Measurements from ENCODE around the gene AFG1L.
"Not testable (repeated sequence)": the region's sequence is repeated elsewhere in the genome, so short reads cannot be mapped to it uniquely, and the experiment has no call there.

The AFG1L gene

GRCh38 chr6:108523697-108524096 is 228.8 kb downstream of the AFG1L start:
- no peak for TF ChIP-seq POLR2AphosphoS5 (IDR thresholded peaks at IDR 0.05; ENCODE audit: borderline replicate concordance, low read depth, low read length)
- no peak for TF ChIP-seq FOXP2 (optimal IDR thresholded peaks at IDR 0.05; ENCODE audit: control extremely low read depth, extremely low read length, insufficient read depth)
- TF ChIP-seq EZH2 (IDR thresholded peaks at IDR 0.05), result no peak
- DNase-seq (ENCODE audit: low read depth, low spot score), result no peak

DNA sequence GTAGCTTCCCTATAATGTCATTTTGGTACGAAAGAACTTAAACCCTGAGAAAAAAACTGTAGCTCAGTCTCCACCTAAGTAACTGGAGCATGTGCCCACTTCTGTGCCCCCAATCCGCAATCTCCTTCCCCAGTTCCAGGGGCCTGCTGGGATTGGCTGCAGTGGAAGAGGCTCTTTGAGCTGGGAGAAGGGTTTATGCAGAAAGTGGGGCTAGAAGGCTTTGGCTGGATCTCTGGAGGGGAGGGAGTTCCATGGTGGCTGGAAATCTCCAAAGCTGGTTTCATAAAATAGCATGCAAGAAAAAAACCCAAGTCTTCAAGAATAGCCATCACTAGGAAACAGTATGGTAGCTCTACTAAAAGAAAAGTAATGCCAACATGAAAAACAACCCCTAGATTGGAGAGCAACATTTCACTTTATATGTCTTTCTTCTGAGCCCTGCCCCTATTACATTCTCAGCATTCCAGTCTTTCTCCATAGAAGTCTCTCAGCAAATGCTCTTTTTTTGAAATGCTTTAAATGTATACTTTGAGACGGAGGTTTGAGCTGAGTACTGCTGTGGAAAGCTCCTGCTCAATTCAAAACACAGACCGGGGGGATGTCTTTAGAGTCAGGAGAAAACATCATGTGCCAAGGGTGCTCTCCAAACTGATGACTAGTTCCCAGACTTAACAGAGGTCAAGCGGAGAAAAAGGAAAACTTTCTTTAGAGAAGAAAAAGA is 229.8 kb downstream of the AFG1L start:
- no peaks in the 10 kb centered on the region for H3K36me3 ChIP-seq (ENCODE audit: insufficient read depth, low read length)
- no peak for DNase-seq (ENCODE audit: low read depth, low spot score)
- no peak overlapping the region for H3K9ac ChIP-seq (ENCODE audit: insufficient read length)
- TF ChIP-seq EZH2 (IDR thresholded peaks at IDR 0.05), result no peak
- no peak for TF ChIP-seq POLR2AphosphoS5 (IDR thresholded peaks at IDR 0.05; ENCODE audit: borderline replicate concordance, low read depth, low read length)
- TF ChIP-seq FOXP2 (optimal IDR thresholded peaks at IDR 0.05; ENCODE audit: control extremely low read depth, extremely low read length, insufficient read depth), result no peak
- H3K27ac ChIP-seq, result no peak overlapping the region
- no peak overlapping the region for H3K4me3 ChIP-seq
- no peaks in the 10 kb centered on the region for H3K9me3 ChIP-seq (ENCODE audit: low read depth, low read length)

More at GRCh38 chr6:108523697-108524096, 228.8 kb downstream of the AFG1L start:
- H3K4me3 ChIP-seq, result no peak overlapping the region
- H3K9ac ChIP-seq (ENCODE audit: insufficient read length), result no peak overlapping the region
- H3K36me3 ChIP-seq (ENCODE audit: insufficient read depth, low read length), result no peaks in the 10 kb centered on the region
- no peaks in the 10 kb centered on the region for H3K9me3 ChIP-seq (ENCODE audit: low read depth, low read length)
- no peak overlapping the region for H3K27ac ChIP-seq

- Histone ChIP-seq H3K27ac (no peak overlapping the region), H3K9me3 (ENCODE audit: low read depth, low read length) (no peaks in the 10 kb centered on the region), H3K36me3 (ENCODE audit: insufficient read depth, low read length) (no peaks in the 10 kb centered on the region), H3K9ac (ENCODE audit: insufficient read length) (no peak overlapping the region), H3K4me3 (no peak overlapping the region)
- no peak for TF ChIP-seq POLR2AphosphoS5 (IDR thresholded peaks at IDR 0.05; ENCODE audit: borderline replicate concordance, low read depth, low read length)
- no peak for DNase-seq (ENCODE audit: low read depth, low spot score)
Observed at GRCh38 chr6:108526739-108527174, 231.9 kb downstream of the AFG1L start.

DNA sequence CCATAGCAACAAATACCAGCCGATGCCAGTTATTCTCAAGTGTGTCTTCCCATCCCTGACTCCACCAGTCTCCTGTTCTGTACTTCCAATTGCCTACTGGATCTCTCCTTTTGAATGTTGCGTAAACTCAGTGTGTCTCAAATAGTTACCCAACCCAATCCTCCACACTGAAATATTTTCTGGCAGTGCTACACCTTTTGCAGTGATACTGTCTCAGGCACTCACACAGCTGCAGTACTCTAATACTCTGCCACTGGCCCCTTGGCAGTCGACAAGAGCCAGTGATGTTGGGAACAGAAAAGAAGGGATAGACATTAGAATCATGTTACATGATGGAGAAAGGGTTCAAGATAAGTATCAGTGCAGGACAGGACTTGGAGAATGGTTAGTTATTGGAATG is 234.0 kb downstream of the AFG1L start:
- Histone ChIP-seq H3K9me3 (ENCODE audit: low read depth, low read length) (no peaks in the 10 kb centered on the region), H3K27ac (no peak overlapping the region), H3K36me3 (ENCODE audit: insufficient read depth, low read length) (no peaks in the 10 kb centered on the region), H3K4me3 (no peak overlapping the region), H3K9ac (ENCODE audit: insufficient read length) (no peak overlapping the region)
- DNase-seq (ENCODE audit: low read depth, low spot score), result no peak
- TF ChIP-seq POLR2AphosphoS5 (IDR thresholded peaks at IDR 0.05; ENCODE audit: borderline replicate concordance, low read depth, low read length) (no peak), EZH2 (IDR thresholded peaks at IDR 0.05) (no peak), FOXP2 (optimal IDR thresholded peaks at IDR 0.05; ENCODE audit: control extremely low read depth, extremely low read length, insufficient read depth) (no peak)

DNA sequence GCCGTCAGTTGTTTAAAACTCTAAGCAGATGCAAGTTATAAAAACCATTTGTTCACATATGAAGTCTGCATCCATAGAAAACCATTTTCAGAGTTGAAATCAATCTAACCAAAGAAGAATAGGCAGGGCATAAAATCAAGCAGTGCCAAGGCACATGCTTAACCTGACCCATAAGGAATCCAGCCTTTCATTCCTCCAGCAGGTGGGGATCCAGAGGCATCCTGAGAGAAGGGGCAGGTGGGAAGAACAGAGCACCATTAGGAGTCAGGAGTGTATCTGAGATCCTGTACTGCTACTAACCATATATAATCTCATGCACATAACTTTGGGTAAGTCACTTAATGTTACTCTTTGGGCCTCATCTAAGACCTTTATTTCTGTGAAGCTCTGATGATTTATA is 236.5 kb downstream of the AFG1L start:
- DNase-seq (ENCODE audit: low read depth, low spot score), result no peak
- TF ChIP-seq EZH2 (IDR thresholded peaks at IDR 0.05) (no peak), POLR2AphosphoS5 (IDR thresholded peaks at IDR 0.05; ENCODE audit: borderline replicate concordance, low read depth, low read length) (no peak), FOXP2 (optimal IDR thresholded peaks at IDR 0.05; ENCODE audit: control extremely low read depth, extremely low read length, insufficient read depth) (no peak)

DNA sequence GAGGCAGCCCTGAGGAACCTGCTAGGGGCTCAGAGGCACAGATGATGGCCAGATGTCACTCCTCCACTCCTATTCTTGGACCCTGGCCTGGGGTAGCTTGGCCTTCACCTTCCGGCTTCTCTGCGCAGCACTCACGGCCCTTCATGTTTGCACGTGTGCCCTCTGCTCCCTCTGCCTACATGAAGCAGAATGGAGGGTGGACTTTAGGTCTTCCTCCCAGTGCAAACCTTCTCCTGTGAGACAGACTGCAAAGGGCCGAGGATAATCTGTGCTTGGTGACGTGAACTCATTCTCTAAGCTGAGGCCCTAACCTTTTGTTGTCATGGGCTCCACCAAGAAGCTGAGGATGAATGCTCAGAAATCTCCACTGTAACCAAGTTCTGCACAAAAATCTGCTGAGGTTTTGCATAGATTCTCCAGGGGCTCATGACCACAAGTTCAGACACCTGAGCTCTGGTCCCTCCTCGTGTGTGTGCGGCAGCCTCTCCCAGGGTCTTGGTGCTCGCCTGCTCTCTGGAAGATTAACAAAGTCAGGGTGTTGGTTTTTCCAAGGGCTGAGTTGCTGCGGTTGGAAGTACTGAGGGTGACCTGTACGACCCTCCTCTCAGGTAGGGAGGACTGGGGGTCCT is 240.4 kb downstream of the AFG1L start:
- Histone ChIP-seq H3K9ac (ENCODE audit: insufficient read length) (no peak overlapping the region), H3K4me3 (no peak overlapping the region), H3K36me3 (ENCODE audit: insufficient read depth, low read length) (no peaks in the 10 kb centered on the region), H3K9me3 (ENCODE audit: low read depth, low read length) (no peaks in the 10 kb centered on the region), H3K27ac (no peak overlapping the region)
- TF ChIP-seq EZH2 (IDR thresholded peaks at IDR 0.05) (no peak), FOXP2 (optimal IDR thresholded peaks at IDR 0.05; ENCODE audit: control extremely low read depth, extremely low read length, insufficient read depth) (no peak)
- no peak for DNase-seq (ENCODE audit: low read depth, low spot score)

More for the DNA sequence above, 236.5 kb downstream of the AFG1L start:
- Histone ChIP-seq H3K36me3 (ENCODE audit: insufficient read depth, low read length) (no peaks in the 10 kb centered on the region), H3K9me3 (ENCODE audit: low read depth, low read length) (no peaks in the 10 kb centered on the region), H3K27ac (no peak overlapping the region), H3K4me3 (no peak overlapping the region), H3K9ac (ENCODE audit: insufficient read length) (no peak overlapping the region)

DNA sequence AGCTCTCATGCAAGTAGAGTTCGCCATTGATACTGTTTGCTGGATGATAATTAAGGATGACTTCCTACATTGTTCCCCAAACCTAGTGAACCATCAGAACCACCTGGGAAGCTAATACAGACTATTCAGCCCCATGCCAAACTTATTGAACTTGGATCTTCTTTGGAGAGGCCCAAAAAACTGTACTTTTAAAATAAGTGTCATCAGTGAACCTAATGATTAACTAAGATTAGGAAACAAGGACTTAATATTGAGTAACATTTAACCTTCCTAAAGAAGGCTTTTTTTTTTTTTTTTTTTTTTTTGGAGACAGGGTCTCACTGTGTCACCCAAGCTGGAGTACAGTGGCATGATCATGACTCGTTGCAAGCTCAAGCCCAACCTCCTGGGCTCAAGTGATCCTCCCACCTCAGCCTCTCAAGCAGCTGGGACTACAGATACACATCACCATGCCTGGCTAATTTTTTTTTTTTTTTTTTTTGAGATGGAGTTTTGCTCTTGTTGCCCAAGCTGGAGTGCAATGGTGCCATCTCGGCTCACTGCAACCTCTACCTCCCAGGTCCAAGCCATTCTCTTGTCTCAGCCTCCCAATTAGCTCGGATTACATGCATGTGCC is 241.2 kb downstream of the AFG1L start:
- H3K27ac ChIP-seq; H3K9ac ChIP-seq (ENCODE audit: insufficient read length); H3K4me3 ChIP-seq: not testable (repeated sequence)

GRCh38 chr6:108541843-108542759 is 247.2 kb downstream of the AFG1L start:
- Histone ChIP-seq H3K27ac (no peak overlapping the region), H3K36me3 (ENCODE audit: insufficient read depth, low read length) (no peaks in the 10 kb centered on the region), H3K9ac (ENCODE audit: insufficient read length) (peak overlapping the region; percentile 16), H3K9me3 (ENCODE audit: low read depth, low read length) (no peaks in the 10 kb centered on the region), H3K4me3 (peak overlapping the region; percentile 63)
- DNase-seq (ENCODE audit: low read depth, low spot score), result peak; percentile 66
- TF ChIP-seq FOXP2 (optimal IDR thresholded peaks at IDR 0.05; ENCODE audit: control extremely low read depth, extremely low read length, insufficient read depth) (no peak), POLR2AphosphoS5 (IDR thresholded peaks at IDR 0.05; ENCODE audit: borderline replicate concordance, low read depth, low read length) (no peak), EZH2 (IDR thresholded peaks at IDR 0.05) (no peak)

More for the DNA sequence above, 241.2 kb downstream of the AFG1L start:
- H3K36me3 ChIP-seq (ENCODE audit: insufficient read depth, low read length); DNase-seq (ENCODE audit: low read depth, low spot score); H3K9me3 ChIP-seq (ENCODE audit: low read depth, low read length): not testable (repeated sequence)
